ENCODE measurements around the gene IL1RAPL2. TPM values are rescaled to one million over a fixed set of nuclear protein-coding genes. Genes with fewer than 3 reads are reported as not detected.

Gene IL1RAPL2
- total and polyA plus RNA-seq, 2 donors (not counting 3 experiments of a cell fraction or from before 2014, with no cell fraction given), result not detected

- Histone ChIP-seq H3K36me3 (ENCODE audit: control insufficient read depth in 2 of 2, extremely low read depth in 1 of 2, insufficient read depth in 2 of 2, low read length in 2 of 2) (no peaks in the 10 kb centered on the region), H3K9me1 (replicated peaks; ENCODE audit: control insufficient read depth, extremely low read depth, insufficient read depth, low read length) (no peaks in the 10 kb centered on the region), H3K27ac (ENCODE audit: insufficient read depth, low read depth, low read length) (no peak overlapping the region), H3K9ac (replicated peaks; ENCODE audit: extremely low read depth, insufficient read depth, low read length) (no peak overlapping the region), H3K4me2 (ENCODE audit: insufficient read depth, low read length) (no peak overlapping the region), H4K20me1 (replicated peaks; ENCODE audit: control insufficient read depth, extremely low read depth, insufficient read depth, low read length) (no peaks in the 10 kb centered on the region), H3K4me1 (ENCODE audit: control insufficient read depth, extremely low read depth, insufficient read depth, low read length) (no peaks in the 10 kb centered on the region), H3K79me2 (ENCODE audit: control insufficient read depth, insufficient read depth, low read length) (no peaks in the 10 kb centered on the region), H3K4me3 (replicated peaks in 1 of 3; ENCODE audit: insufficient read depth in 1 of 3, low read depth in 1 of 3, low read length in 3 of 3) (no peak overlapping the region), H2AFZ (ENCODE audit: low read depth, low read length) (no peak overlapping the region), H3K27me3 (ENCODE audit: control insufficient read depth in 2 of 2, insufficient read depth in 2 of 2, low read length in 2 of 2) (no peaks in the 10 kb centered on the region), H3K9me3 (replicated peaks; ENCODE audit: control insufficient read depth, insufficient read depth, low read length) (no peaks in the 10 kb centered on the region)
- dilution Hi-C loops (cut with MboI; ENCODE audit: extremely low pct_ligation_motif_present, low sequenced_read_pairs) (no loop called here), intact Hi-C loops (cut with micrococcal nuclease) (no loop called here)
- no TSS peak for BruUV-seq (replicated peaks)
- ChIA-PET POLR2A (no interaction called here), CTCF (no interaction called here)
- DNase-seq (ENCODE audit: low read depth, low spot score), result no peak
- TF ChIP-seq JUN (IDR thresholded peaks at IDR 0.05; ENCODE audit: borderline replicate concordance, insufficient read depth, insufficient read length, low read depth) (no peak), CTCF (IDR thresholded peaks at IDR 0.05; ENCODE audit: extremely low read depth in 1 of 2, insufficient read depth in 1 of 2, low read depth in 1 of 2, low read length in 2 of 2) (no peak), FOS (IDR thresholded peaks at IDR 0.05; ENCODE audit: borderline replicate concordance, insufficient read depth, low read length) (no peak), POLR2A (IDR thresholded peaks at IDR 0.05; ENCODE audit: low read depth, low read length) (no peak), GATA2 (IDR thresholded peaks at IDR 0.05; ENCODE audit: insufficient read depth, insufficient read length, low read depth, low read length) (no peak)
- no peak for FAIRE-seq
These were observed 1070.7 kb downstream of the IL1RAPL2 start for GRCh38 chrX:105636667-105637066.

GRCh38 chrX:105645667-105646357, 1079.8 kb downstream of the IL1RAPL2 start:
- POLR2A ChIA-PET, result no interaction called here
- FAIRE-seq, result no peak
- BruUV-seq (replicated peaks), result no TSS peak

More at GRCh38 chrX:105645667-105646357, 1079.8 kb downstream of the IL1RAPL2 start:
- dilution Hi-C loops (cut with MboI; ENCODE audit: extremely low pct_ligation_motif_present, low sequenced_read_pairs) (no loop called here), intact Hi-C loops (cut with micrococcal nuclease) (no loop called here)
- no peak for DNase-seq (ENCODE audit: low read depth, low spot score)
- no peak for TF ChIP-seq POLR2AphosphoS5 (IDR thresholded peaks at IDR 0.05; ENCODE audit: insufficient read depth, low read depth, low read length)
- no peak for TF ChIP-seq FOS (IDR thresholded peaks at IDR 0.05; ENCODE audit: borderline replicate concordance, insufficient read depth, low read length)
- TF ChIP-seq POLR2A (IDR thresholded peaks at IDR 0.05; ENCODE audit: low read depth, low read length), result no peak
- TF ChIP-seq JUN (IDR thresholded peaks at IDR 0.05; ENCODE audit: borderline replicate concordance, insufficient read depth, insufficient read length, low read depth), result no peak
- no peak for TF ChIP-seq GATA2 (IDR thresholded peaks at IDR 0.05; ENCODE audit: insufficient read depth, insufficient read length, low read depth, low read length)
- TF ChIP-seq MAX (IDR thresholded peaks at IDR 0.05; ENCODE audit: insufficient read depth, insufficient read length), result no peak
- no peak for TF ChIP-seq CTCF (IDR thresholded peaks at IDR 0.05; ENCODE audit: extremely low read depth in 1 of 2, insufficient read depth in 1 of 2, low read depth in 1 of 2, low read length in 2 of 2)
- no peak for TF ChIP-seq MYC (IDR thresholded peaks at IDR 0.05; ENCODE audit: low read depth, low read length)
- no peak for TF ChIP-seq EZH2 (IDR thresholded peaks at IDR 0.05; ENCODE audit: borderline replicate concordance, low read depth, low read length, severe bottlenecking)
- Histone ChIP-seq H3K9me3 (replicated peaks; ENCODE audit: control insufficient read depth, insufficient read depth, low read length) (no peaks in the 10 kb centered on the region), H3K4me1 (ENCODE audit: control insufficient read depth, extremely low read depth, insufficient read depth, low read length) (no peaks in the 10 kb centered on the region), H3K27ac (ENCODE audit: insufficient read depth, low read depth, low read length) (no peak overlapping the region), H4K20me1 (replicated peaks; ENCODE audit: control insufficient read depth, extremely low read depth, insufficient read depth, low read length) (no peaks in the 10 kb centered on the region), H3K79me2 (ENCODE audit: control insufficient read depth, insufficient read depth, low read length) (no peaks in the 10 kb centered on the region), H3K9me1 (replicated peaks; ENCODE audit: control insufficient read depth, extremely low read depth, insufficient read depth, low read length) (no peaks in the 10 kb centered on the region), H3K36me3 (ENCODE audit: control insufficient read depth in 2 of 2, extremely low read depth in 1 of 2, insufficient read depth in 2 of 2, low read length in 2 of 2) (no peaks in the 10 kb centered on the region), H2AFZ (ENCODE audit: low read depth, low read length) (no peak overlapping the region), H3K9ac (replicated peaks; ENCODE audit: extremely low read depth, insufficient read depth, low read length) (no peak overlapping the region), H3K4me3 (replicated peaks in 1 of 3; ENCODE audit: insufficient read depth in 1 of 3, low read depth in 1 of 3, low read length in 3 of 3) (no peak overlapping the region), H3K27me3 (ENCODE audit: control insufficient read depth in 2 of 2, insufficient read depth in 2 of 2, low read length in 2 of 2) (no peaks in the 10 kb centered on the region), H3K4me2 (ENCODE audit: insufficient read depth, low read length) (no peak overlapping the region)
- CTCF ChIA-PET, result no interaction called here
